GM19395 (cell line): ENCODE data around the gene CD81.

ENCODE experiments used
- ATAC-seq: cut with Tn5 transposase; IDR thresholded peaks from one replicate; pipeline ENCODE4 v1.9.1; 2021; ENCODE audit warnings: mild to moderate bottlenecking, moderate library complexity; ENCODE audit not compliant: unreplicated experiment

The CD81 gene

DNA sequence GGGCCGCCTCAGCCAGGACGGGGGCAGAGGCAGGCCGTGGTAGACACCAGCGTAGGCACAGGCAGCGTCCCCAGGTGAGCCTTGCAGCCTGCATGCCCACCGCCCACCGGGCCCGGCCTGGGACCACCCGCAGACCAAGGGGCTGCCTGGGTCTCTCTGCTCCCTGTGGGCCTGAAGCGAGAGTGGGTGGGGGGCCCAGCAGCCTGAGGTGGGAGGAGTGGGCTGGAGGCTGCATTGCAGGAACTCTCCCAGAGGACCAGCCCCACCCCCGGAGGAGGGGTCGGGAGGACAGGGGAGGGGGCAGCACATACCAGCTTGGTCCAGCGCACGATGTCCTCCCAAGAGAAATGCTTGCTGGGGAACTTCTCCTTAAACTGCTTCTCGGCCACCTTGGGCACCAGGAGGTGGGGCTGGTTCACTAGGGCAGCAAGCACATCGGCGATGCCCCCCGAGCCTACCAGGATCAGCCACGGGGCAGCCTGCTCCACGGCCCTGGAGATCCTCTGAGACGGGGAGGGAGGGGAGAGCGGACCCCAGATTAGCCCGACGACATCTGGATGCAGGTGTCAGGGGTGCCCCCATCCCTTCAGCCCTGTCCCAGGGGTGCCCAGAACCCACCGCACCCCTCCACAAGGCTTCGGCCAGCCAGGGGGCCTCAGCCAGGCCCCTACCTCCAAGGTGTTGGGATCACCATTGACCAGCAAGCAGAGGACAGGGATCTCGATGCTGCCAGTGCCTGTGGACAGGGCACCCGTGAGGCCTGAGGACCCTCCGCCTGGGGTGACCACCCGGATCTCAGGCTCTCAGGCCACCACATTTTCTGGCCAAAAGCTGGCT lies 41.0 kb downstream of the CD81 start:
- no peak for ATAC-seq

DNA sequence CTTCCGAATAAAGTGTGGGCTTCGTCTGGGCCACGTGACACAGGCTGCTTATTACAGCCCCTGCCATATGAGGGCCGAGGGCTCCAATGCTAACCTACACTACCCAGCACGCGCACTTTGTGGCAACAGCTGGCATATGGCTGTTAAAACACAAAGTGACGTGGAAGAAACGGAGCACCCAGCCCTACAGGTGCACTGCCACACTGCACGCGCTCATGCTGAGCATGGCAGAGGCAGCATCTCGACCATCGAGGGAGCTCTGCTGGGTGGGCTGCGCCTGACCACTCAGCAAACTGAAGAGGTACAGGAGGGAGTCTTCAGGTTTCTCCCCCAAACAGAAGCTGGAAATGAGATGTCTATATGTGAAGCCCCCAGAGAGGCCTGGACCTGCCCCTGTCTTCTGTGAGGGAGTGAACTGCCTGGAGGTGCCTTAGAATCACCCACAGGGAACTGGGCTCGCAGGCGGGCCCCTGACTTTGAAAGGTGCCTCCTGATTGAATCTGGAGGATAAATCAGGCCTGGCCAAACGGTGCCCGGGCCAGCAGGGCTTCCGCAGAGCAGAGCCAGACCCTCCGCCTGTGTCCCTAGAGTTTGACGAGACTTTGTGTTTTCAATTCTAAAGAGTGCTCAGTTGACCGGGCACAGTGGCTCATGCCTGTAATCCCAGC lies 41.7 kb downstream of the CD81 start:
- no peak for ATAC-seq

DNA sequence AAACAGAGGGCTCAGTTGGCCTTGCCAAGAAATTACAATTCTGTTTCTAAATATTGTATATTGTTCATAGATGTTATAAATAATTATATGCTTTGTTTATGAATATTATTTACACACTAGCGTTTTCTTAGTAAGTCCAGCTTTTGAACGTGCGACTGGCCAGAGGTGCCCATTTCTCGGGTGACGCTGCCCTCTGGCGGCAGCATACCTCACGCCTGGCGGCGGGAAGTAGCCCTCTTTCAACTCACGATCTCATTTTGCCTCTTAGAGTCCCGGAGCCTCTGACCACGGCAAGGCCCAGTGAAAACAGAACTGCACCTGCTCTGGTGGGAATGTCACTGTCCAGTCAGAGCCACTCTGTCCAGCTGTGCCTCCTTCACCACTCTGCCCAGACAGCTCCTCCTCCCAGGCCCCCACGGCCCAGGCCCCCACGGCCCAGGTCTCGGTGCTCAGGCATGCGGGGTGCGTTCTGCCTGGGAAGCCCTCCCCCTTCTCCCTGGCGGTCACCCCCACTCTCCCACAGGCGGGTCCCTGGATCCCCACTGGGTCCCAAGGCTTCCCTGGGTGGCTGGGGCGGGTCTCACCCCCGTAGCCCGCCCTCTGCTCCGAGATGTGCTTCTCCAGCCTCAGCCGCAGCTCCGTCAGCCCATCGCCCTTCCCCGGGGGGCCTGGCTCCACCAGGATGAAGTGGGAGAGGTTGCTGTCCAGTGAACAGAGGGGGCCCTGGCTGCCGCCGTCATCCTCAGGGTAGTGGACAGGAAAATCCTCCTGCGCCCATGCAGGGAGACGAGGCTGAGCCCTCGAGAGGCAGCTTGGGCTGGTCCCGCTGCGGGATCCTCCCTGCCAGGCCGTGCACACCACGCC lies 42.8 kb downstream of the CD81 start:
- no peak for ATAC-seq

DNA sequence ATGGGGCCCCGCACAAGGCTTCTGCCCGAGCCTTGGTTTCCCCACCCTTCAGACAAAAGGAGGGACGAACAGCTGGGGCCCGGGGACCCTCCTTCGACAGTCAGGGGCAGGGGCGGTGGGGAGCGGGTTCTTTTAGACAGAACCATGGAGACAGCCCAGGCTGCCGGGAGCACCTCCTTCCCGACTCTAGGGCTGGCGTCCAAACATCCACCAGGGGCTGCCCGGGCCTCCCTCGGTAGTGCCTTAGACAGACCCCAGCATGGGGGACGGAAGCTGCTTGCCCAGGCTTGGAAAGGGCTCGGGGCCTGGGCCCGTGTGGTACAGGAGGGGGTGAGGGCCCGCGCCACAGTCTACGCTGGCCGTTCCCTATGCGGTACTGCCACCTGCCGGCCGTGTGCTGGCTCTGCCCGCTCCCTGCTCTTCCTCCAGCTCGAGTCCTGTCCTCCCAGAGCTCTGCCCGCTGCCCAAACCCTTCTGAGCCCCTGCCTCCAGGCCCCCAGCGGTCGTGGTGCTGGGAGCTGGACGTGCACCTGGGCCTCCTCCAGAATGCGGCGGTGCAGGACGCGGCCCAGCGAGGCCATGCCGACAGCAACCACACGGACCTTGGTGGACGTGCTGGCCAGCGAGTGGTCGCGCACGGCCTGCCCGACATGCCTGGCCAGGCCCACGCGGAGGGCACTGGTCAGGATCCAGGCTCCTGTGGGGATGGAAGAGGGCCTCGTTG lies 43.6 kb downstream of the CD81 start:
- no peak for ATAC-seq

DNA sequence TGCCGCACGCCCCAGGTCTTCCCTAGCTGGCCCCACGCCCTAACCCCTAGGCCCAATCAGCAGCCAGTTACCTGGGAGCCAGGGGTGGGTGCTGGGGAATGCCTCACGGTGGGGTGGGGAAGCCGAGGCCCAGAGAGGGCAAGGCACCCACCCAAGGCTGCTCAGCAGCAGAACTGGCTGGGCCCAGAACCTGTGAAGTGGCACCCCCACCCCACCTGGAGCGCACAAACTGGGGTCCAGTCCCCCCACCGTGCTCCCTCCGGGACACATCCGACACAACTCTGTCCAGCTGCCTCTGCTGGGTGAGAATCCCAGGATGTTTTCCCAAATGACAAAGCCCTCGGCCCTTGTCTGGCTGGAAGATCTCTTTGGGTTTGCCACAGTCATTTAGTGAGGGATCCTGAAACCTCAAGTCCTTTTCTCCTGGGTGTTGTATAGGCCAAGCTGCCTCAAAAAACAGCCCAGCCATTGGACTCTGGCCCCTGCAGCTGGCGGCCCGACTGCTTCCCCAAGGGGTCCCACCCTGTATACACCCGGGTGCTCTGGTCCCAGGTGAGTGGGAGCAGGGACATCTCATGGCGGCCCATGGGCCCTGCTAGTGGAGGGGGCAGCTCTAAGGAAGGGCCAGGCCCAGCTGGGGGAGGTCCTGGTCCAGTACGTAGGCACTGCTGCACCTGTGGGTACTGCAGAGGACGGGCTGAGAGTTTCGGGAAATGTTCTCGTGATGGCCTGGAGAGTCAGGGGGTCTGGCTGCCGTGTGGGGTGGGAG lies 44.3 kb downstream of the CD81 start:
- no peak for ATAC-seq

DNA sequence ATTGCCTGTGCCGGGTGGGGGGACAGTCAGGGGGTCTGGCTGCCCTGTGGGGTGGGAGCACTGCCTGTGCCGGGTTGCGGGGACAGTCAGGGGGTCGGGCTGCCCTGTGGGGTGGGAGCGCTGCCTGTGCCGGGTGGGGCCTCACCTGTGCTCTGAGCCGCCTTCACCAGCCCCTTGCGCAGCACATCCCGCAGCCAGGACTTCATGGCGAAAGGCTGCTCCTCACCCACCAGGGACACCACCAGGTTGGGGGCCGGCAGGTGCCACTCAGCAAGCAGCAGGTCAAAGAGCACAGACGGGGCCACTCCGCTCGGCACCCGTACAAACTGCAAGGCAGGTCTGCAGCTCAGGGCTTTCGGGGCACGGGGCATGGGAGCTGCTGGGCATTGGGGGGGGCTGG lies 44.9 kb downstream of the CD81 start:
- no peak for ATAC-seq

DNA sequence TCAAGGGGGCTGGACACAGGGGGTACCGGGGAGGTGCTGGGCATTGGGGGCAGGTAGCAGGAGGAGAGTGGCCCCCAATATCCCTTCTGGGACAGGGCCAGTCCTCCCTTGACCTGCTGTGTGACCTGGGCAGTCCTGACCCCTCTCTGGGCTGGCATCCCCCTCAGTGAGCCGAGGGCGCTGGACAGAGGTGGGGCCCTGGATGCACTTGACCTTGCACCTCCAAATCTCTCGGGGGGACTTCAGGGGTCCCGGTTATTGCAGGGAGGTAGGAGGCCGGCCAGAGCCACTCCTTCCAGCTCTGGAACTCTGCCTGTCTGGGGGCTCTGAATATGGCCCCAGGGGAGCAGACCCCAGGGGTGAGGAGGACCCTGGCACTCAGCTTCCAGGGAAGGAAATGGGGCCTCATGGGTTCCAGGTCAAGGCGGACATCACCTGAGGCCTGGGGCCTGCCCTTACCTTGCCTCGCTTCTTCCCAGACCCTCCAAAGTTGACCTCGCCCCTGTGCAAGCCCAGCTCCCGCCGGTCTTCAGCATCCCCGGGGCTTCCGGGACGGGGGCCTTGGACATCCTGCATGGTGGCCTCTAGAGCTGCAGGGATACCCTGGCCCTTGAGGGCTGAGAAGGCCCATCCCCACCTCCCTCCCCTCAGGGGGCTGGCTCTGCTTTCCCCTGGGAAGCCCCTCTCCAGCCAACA lies 45.5 kb downstream of the CD81 start:
- no peak for ATAC-seq

DNA sequence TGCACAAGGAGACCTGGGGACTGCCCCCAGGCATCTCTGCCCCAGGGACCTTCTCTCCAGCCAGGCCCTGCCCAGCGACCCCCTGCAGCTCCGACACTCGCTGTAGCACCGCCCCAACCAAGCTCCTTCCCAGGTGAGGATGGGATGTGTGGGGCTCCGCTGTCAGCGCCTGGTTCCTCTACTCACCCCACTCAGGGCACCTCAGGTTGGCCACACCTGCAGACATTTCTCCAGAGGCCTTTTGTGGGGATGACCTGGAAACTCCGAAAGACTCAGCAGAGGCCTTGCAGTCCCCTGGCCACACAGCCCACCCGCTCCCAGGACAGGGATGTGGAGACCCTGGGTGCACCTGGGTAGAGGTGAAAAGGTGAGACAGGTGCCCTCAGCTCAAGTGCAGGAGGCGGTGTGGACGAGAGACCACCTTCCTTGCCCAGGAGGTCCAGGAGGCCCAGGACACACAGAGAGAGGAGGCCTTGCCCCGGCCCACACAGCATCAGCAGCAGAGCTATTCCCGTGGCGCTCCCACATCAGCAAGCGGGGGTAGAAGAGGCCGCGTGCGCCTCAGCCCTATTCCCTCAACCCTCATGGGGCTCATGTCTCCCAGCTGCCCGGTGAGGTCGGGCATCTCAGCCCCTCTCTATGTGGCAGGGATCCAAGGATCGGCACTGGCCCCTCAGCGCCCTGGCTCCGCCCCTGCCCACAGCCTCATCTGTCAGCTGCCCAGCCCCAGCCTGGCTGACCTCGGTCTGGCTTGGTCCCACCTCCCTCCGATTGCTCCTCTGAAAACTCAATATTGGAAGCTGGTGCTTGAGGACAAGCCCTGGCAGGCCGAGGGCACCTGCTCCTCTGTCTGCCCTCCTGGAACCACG lies 46.3 kb downstream of the CD81 start:
- ATAC-seq, result no peak

DNA sequence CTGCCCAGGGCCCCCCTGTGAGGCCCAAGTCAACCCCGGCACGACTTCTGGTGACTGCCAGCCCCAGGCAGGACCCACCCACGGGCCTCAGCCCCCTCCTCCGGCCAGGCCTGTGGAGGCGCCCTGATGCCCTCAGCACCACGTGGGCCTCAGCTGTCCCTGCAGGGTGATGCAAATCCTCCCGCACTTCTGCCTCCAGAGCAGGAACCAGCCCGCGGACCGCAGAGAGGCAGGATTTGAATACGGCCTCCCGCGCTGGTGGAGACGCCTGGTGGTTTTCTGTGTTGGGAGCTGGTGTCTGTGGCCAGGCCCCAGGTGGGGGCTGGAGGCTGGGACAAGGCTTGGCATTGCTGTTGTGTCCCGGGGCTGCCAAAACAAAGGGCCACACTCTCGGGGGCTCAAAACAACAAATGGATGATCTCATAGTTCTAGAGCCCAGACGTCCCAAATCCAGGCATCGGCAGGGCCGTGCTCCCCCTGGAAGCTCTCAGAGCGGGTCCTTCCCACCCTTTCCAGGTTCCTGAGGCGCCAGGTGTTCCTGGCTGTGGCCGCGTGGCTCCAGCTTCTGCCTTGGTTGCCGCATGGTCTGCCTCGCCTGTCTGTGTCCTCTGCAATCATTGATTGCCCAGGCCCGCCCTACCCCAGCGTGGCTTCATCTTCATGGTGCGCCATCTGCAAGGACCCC lies 47.8 kb downstream of the CD81 start:
- ATAC-seq, result no peak

DNA sequence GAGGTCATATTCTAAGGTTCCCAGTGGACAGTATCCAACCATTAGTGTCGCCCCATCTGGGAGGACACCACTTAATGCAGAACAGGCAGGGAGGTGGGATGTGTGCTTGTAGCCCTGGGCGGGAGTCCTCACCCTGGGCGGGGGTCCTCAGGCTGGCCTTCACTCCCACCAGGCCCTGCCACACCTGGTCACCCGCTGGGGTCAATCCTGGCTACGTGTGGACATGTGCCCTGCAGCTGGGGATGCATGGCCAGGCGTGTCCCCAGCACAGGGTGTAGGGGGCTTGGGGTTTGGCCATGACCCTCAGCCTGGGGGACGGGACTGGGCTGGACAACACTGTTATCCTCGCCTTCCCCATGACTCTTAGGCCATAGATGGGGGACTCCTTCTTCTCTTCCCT lies 48.4 kb downstream of the CD81 start:
- ATAC-seq, result no peak

DNA sequence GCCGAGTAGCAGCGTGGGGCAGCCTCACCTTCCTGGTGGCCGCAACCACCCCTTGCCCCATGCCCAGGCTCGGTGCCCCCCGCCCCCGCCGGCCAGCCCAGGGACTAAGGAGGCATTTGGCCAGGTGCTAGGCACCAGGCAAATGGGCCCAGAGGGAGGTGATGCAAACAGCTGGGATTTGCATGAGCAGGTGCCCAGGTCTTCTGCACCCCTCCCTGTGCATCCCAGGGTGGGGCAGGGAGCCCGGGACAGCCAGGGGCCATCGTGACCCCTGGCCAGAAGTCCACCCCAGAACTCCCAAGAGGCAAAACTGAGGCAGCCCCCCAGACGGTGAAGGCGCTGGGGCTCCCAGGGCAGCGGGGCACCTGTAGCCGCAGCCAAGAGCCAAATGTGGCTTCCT lies 49.1 kb downstream of the CD81 start:
- ATAC-seq, result no peak

DNA sequence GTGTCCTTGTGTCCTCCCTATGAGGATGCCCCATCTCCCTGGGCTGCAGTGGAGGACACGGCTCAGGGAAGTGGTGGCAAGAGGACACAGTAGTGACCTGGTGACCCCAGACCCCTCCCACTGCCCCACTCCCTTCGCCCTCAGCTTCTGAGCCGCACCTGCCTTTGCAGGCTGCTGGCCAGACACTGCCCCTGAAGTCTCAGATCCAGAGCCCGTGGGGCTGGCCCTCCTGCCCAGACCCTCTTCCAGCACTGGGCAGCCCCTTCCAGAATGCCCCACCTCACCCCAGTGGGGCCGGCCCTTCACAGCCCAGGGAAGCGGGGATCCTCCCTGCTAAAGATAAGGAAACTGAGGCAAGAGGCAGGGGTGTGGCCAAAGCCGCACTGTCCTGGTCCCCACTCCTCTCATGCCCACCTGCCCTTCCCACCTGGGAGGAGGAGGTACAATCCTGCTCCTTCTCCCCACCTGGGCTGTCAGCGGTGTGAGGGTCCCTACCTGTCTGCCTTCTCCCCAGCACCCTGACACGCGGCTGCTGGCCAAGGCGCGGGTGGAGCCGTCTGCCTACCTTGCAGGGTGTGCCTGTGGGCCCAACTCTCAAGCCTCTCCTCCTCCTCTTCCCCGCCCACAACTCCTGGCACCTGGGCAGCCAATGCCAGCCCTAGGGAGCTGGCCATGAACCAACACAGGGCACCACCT lies 49.9 kb downstream of the CD81 start:
- ATAC-seq, result no peak

DNA sequence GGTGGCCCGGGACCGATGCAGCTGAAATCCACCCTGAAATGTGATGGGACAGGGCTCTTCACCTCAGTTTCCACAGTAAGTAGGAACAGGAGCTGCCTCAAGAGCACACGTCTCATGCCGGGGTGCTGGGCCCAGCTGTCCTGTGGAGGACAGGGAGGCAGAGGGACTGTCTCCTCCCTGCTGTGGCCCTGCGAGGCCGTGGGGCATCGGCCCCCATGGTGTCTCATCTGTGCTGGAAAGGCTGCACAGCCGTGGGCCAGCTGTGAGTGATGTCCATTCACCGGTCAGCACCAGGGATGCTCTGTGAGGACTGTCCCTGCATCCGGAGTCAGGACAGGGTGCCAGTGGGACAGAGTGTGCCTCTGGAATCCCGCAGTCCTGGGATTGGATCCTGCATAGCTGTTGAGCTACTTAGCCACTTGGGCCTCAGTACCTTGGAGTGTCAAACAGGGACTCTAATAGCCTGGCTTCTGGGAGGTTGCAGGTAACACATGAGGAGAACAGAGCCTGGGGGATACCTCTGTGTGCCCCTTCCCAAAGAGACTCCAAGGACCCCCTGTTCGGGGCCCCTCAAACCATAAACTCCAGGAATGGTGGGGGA lies 50.7 kb downstream of the CD81 start:
- no peak for ATAC-seq

DNA sequence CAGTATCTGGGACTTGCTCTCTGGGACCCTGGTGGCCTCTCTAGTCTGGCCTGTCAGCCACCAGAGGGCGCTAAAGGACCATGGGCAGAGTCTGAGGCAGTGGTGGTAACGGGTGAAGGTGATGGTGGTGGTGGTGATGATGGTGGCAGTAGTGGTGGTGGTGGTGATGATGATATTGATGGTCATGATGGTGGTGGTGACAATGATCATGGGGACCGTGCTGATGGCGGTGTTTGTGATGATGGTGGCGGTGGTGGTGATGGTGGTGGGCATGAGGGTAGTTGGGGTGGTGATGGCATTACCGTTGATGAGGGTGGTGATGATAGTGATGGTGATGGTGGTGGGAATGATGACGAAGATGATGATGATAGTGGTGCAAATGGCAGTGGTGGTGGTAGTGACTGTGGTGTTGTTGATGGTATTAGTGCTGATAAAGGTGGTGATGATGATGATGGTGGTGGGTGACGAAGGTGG lies 51.2 kb downstream of the CD81 start:
- ATAC-seq, result no peak

DNA sequence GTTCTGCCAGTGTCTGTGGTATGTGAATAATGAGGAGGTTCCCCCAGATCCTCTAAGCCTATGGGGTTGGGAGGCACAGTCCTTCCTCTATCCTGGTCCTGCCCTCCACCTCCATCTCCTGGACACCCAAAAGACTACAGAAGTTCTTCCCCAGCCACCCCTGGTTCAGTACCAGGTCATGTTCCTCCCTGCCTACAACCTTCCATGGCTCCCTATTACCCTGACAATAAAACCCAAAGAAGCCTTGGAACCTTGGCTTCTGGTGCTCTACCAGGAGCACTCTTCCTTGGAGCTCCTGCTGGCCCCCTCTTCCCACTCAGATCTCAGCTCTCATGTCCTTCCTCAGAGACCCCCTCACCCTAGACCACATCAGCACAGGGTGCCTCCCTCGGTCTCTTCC lies 54.3 kb downstream of the CD81 start:
- ATAC-seq, result no peak

DNA sequence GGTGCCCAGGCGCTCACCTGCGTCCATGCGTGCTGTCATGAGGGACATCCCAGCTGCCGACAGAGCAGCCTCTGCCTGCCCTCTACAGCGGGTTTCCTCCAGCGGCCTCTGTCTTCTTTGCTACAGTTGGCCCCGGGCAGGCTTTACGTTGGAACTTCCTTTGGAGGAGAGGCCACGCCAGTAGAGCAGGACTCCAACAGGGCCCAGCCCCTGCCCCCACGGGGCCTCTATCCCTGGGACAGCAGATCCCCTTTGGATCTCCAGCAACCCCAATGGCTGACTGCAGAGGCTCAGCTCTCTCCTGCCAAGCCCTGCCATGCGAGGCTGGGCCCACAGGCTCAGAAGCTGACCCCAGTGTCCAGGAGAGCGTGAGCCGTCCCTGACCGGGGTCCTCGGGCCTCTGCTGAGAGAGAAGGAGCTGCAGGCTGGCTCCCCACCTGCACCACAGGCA lies 55.1 kb downstream of the CD81 start:
- no peak for ATAC-seq

DNA sequence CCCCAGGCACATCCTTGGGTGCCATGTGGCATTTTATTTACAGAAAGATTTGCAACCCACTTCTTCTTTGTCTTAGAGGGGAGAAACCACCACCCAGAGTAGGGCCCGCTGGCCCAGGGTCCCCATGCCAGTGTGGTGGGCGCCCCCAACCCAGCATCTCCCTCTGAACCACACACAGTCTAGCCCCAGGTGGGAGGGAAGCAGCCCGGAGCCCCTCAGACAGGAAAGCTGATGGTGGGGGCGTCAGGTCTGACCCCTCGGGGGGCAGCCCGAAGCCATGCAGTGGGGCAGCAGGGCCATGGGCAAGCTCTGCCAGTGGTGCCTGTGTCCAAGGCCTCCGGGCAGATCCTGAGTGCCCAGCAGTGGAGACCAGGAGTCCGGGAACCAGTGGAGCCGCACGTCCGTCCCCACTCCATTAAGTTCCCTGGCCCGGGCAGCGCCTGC lies 55.5 kb downstream of the CD81 start:
- no peak for ATAC-seq
